HEK293T (cell line): Measurements from ENCODE around the gene LRRC4B.

Source experiments
- CTCF ChIA-PET: fragments of 350-600 bp; formaldehyde crosslinking; extraction: SDS; loops from one replicate; lab custom pipeline; 2021; ENCODE audit warnings: antibody characterized with exemption, inconsistent platforms; lab: Yijun Ruan, JAX
- POLR2A ChIA-PET: fragments of 350-600 bp; formaldehyde crosslinking; extraction: SDS; loops from one replicate; lab custom pipeline; 2020; ENCODE audit warnings: antibody characterized with exemption, inconsistent platforms; lab: Yijun Ruan, JAX
- DNase-seq: peaks from one replicate; pipeline ENCODE4 v3.0.0; 2012; ENCODE audit warnings: mixed read lengths; ENCODE audit errors: extremely low spot score
- ARNT ChIP-seq: fragments of 450-650 bp; IDR thresholded peaks from 2 replicates; pipeline ENCODE4 v1.6.1; 2017; ENCODE audit warnings: mild to moderate bottlenecking
- BHLHE40 ChIP-seq: fragments of 450-650 bp; IDR thresholded peaks from 2 replicates; pipeline ENCODE4 v1.6.1; 2016; ENCODE audit warnings: mild to moderate bottlenecking, moderate library complexity, borderline replicate concordance
- CTBP1 ChIP-seq: fragments of 450-650 bp; IDR thresholded peaks from 2 replicates; pipeline ENCODE4 v1.6.1; 2016; ENCODE audit warnings: borderline replicate concordance
- ELF4 ChIP-seq: fragments of 450-650 bp; IDR thresholded peaks from 2 replicates; pipeline ENCODE4 v1.6.1; 2017; ENCODE audit warnings: antibody characterized with exemption
- FOXA1 ChIP-seq: fragments of 450-650 bp; IDR thresholded peaks from 2 replicates; pipeline ENCODE4 v1.6.1; 2016; ENCODE audit warnings: mild to moderate bottlenecking
- FOXK2 ChIP-seq: fragments of 450-650 bp; IDR thresholded peaks from 2 replicates; pipeline ENCODE4 v1.6.1; 2016; ENCODE audit warnings: mild to moderate bottlenecking
- FOXM1 ChIP-seq: fragments of 450-650 bp; IDR thresholded peaks from 2 replicates; pipeline ENCODE4 v1.6.1; 2017; ENCODE audit warnings: mild to moderate bottlenecking, borderline replicate concordance
- HDGF ChIP-seq: fragments of 450-650 bp; IDR thresholded peaks from 2 replicates; pipeline ENCODE4 v1.6.1; 2017; ENCODE audit warnings: antibody characterized with exemption, borderline replicate concordance
- L3MBTL2 ChIP-seq: fragments of 450-650 bp; conservative IDR thresholded peaks from 2 replicates; pipeline ENCODE4 v1.6.1; 2016; ENCODE audit warnings: mild to moderate bottlenecking
- LEF1 ChIP-seq: fragments of 450-650 bp; IDR thresholded peaks from 2 replicates; pipeline ENCODE4 v1.6.1; 2017; ENCODE audit warnings: mild to moderate bottlenecking, borderline replicate concordance
- NFRKB ChIP-seq: fragments of 450-650 bp; IDR thresholded peaks from 2 replicates; pipeline ENCODE4 v1.6.1; 2016; ENCODE audit warnings: mild to moderate bottlenecking, moderate library complexity
- SP1 ChIP-seq: fragments of 450-650 bp; IDR thresholded peaks from 2 replicates; pipeline ENCODE4 v1.6.1; 2017
- SUZ12 ChIP-seq: fragments of 450-650 bp; IDR thresholded peaks from 2 replicates; pipeline ENCODE4 v1.6.1; 2016; ENCODE audit warnings: mild to moderate bottlenecking
- TARDBP ChIP-seq: fragments of 450-650 bp; IDR thresholded peaks from 2 replicates; pipeline ENCODE4 v1.6.1; 2016
- ZNF384 ChIP-seq: fragments of 450-650 bp; IDR thresholded peaks from 2 replicates; pipeline ENCODE4 v1.6.1; 2016
- TF ChIP-seq, protein P1 (sequence below): fragments of 450-650 bp; IDR thresholded peaks from 2 replicates; pipeline ENCODE4 v1.6.1; 2016

Gene LRRC4B

DNA sequence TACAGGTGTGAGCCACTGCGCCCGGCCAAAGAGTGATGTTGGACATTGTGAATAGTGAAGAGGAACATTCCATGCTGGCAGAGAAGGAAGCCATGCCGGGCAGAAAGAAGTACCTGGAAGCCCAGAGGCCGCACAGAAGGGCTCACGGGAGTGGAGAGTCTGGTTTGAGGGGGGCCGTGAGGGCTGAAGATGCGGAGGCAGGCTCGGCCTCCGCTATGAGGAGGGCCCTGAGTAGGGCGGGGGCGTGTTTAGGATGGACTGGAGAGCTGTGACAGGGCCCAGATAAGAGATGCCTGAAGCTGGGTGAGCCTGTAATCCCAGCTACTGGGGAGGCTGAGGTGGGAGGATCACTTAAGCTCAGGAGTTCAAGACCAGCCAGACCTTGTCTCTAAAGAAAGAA lies 58.9 kb downstream of the LRRC4B start:
- no peak for TF ChIP-seq HDGF
- no peak for TF ChIP-seq ARNT
- no peak for TF ChIP-seq FOXM1
- CTCF ChIA-PET = interaction anchor here (0.9 kb wide), 1 partner anchor 30 kb away, joined by 4 read pairs; no protein-coding TSS in a partner anchor
- POLR2A ChIA-PET = no interaction called here
- no peak for DNase-seq

DNA sequence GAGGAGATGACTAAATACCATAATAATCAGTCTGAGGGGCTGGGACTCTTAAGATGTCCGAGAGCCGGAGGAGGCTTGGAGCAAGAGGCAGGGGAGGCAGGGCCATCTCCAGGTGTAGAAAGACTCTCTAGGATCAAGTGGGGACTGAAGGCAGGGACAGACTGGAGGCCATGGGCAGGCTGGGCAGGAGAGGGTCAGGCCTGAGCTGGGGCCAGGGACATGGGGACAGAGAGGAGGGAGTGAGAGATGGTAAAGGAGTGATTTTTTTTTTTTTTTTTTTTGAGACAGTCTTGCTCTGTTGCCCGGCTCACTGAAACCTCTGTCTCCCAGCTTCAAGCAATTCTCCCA lies 59.4 kb downstream of the LRRC4B start:
- CTCF ChIA-PET = interaction anchor here (0.9 kb wide), 1 partner anchor 30 kb away, joined by 4 read pairs; no protein-coding TSS in a partner anchor
- POLR2A ChIA-PET = no interaction called here
- DNase-seq = no peak
- TF ChIP-seq SP1 (no peak), BHLHE40 (no peak), CTBP1 (no peak), L3MBTL2 (no peak), FOXA1 (no peak), ARNT (no peak)
- TF ChIP-seq, protein P1, sequence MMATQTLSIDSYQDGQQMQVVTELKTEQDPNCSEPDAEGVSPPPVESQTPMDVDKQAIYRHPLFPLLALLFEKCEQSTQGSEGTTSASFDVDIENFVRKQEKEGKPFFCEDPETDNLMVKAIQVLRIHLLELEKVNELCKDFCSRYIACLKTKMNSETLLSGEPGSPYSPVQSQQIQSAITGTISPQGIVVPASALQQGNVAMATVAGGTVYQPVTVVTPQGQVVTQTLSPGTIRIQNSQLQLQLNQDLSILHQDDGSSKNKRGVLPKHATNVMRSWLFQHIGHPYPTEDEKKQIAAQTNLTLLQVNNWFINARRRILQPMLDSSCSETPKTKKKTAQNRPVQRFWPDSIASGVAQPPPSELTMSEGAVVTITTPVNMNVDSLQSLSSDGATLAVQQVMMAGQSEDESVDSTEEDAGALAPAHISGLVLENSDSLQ = no peak

DNA sequence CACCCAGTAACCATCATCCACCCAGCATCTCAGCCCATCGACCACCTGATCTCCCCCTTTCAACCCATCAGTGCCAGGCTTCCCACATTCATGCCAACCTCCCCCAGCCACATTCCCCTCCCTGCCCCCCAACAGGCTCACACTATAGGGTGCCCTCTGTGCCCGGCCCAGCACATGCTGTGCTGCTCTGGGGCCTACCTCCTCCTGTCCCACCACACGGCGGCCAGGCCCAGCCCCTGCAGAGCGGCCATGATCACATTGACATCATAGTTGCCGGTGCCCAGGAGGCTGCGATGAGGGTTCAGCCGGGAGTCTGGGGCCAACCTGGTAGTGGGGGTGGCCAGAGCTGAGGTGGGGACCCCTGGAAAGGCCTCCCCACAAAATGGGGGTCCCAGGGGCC lies 60.9 kb downstream of the LRRC4B start:
- DNase-seq = no peak
- CTCF ChIA-PET = no interaction called here
- POLR2A ChIA-PET = no interaction called here
- TF ChIP-seq CTBP1 = no peak
- no peak for TF ChIP-seq FOXA1
- TF ChIP-seq ZNF384 = no peak
- TF ChIP-seq HDGF = no peak
- no peak for TF ChIP-seq NFRKB
- TF ChIP-seq FOXK2 = no peak
- TF ChIP-seq BHLHE40 = no peak
- no peak for TF ChIP-seq SP1
- no peak for TF ChIP-seq ARNT

DNA sequence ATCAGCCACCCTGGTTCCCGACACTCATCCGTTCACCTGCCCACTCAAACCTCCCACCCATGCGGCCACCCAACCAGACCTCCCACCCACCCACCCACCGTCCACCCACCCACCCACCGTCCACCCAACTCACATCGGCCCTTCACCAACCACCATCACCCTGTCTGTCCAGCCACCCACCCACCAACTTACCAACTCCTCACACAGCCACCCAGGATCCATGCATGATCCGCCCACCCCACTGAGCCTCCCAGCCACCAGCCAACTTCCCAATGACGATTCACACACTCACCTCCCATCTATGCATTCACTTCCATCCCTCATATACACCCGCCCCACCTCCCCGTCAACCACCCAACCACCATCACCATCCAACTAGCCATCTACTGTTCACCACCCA lies 61.5 kb downstream of the LRRC4B start:
- DNase-seq = no peak
- POLR2A ChIA-PET = no interaction called here
- no peak for TF ChIP-seq FOXA1
- no peak for TF ChIP-seq FOXK2
- no peak for TF ChIP-seq HDGF
- TF ChIP-seq NFRKB = no peak
- no peak for TF ChIP-seq LEF1
- TF ChIP-seq CTBP1 = no peak
- no peak for TF ChIP-seq ARNT
- no peak for TF ChIP-seq FOXM1
- no peak for TF ChIP-seq ELF4
- CTCF ChIA-PET = no interaction called here

DNA sequence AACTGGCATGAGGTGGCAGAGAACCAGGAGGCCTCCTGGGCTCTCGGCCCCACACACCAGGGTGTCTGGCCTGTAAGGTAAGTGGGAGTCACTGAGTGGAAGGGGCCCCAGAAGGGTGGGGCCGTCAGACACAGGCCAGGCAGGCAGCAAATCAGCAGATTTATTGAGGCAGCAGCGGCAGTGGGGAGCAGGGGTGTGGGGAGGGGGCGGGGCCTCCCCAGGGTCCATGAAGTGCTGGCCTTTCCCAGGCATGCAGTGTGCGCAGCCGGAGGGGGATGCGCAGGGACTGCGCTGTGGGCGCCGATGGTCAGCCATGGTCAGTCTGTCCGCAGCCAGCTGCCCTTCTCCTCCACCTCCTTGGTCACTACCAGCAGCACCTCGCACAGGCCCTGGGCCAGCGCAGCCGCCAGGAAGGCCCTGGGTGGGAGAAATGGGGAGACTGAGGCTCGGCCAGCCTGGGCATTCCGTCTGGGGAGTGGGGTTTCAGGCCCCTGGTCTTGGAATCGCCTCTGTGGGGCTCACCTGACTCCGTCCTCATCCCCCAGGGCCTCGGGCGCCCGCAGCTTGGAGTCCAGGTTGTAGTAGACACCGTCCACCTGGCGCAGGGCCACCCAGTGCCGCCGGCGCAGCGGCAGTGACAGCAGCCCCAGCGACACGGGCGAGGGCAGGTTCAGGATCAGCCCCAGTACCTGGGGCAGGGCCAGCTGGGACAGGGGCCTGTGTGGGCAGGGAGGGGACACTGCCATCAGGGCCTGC lies 62.2 kb downstream of the LRRC4B start:
- TF ChIP-seq, protein P1 = no peak
- TF ChIP-seq ELF4 (no peak), BHLHE40 (no peak), SUZ12 (no peak), FOXM1 (no peak), LEF1 (no peak), ARNT (no peak), CTBP1 (no peak), NFRKB (no peak), HDGF (no peak), FOXA1 (no peak)
- ChIA-PET POLR2A (no interaction called here), CTCF (no interaction called here)
- no peak for DNase-seq

DNA sequence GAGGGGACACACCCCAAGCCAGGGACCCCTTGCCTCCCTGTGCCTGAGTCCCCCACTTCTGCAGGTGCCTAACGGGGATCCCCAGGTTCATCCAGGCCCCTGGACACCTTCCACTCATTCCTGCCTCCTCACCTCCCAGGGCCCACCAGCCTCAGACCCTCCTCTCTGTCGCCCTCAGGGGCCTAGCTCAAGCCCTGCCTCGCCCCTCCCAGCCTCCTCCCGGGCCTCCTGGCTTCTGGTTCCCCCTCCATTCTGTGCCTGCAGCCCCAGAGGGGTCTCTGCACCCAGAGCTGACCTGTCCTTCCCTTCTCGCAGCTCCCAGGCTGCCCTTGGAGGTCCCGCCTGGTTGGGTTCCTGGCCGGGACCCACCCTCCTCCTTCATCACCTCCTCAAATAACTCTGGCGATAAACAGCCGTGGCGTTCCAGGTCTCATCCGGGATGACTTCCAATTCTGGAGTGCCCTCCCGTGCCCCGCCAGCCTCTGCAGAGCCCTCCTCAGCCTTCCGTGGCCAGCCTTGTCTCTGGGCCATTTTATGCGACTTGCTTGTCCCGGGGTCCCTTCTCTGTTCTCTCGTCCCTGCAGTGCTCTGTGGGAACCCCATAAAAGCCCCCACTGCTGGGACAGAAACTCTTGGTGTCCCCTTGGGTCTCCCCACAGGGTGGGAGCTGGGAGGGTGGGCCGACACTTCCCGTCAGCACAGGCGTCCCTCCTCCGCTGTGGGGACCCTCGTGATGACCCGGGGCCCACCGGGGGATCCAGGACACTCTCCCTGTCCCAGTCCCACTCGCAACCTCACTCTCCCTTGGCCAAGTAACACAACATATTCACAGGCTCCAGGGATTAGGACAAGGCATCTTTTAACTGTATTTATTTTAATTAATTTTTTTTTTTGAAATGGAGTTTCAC lies 66.4 kb downstream of the LRRC4B start:
- no peak for DNase-seq
- ChIA-PET CTCF (no interaction called here), POLR2A (no interaction called here)
- TF ChIP-seq NFRKB = no peak
- no peak for TF ChIP-seq ARNT
- TF ChIP-seq FOXA1 = no peak
- TF ChIP-seq ELF4 = no peak
- no peak for TF ChIP-seq SP1
- no peak for TF ChIP-seq HDGF
- no peak for TF ChIP-seq L3MBTL2
- TF ChIP-seq, protein P1 = no peak
- TF ChIP-seq TARDBP = no peak
- no peak for TF ChIP-seq SUZ12
